HCT116 (cell line): ENCODE results near the gene MRGPRX3.

ENCODE experiments used
- CTCF ChIP-seq, 3 experiments: fragments of 200-600 bp in 1 of 3; sonication (generic) in 1 of 3; IDR thresholded peaks in 2 of 3; conservative IDR thresholded peaks in 1 of 3; 2 replicates each; pipeline ENCODE4 v1.5.1; 2012 to 2017; ENCODE audit warnings: low read depth in 2 of 3, low read length in 2 of 3, antibody characterized with exemption in 1 of 3, borderline replicate concordance in 1 of 3, control low read depth in 1 of 3, mild to moderate bottlenecking in 1 of 3, mixed read lengths in 1 of 3, mixed run types in 1 of 3, moderate library complexity in 1 of 3; ENCODE audit not compliant: insufficient read depth in 1 of 3
- EZH2 ChIP-seq: fragments of 200-600 bp; sonication (generic); IDR thresholded peaks from 2 replicates; pipeline ENCODE4 v1.6.1; 2017; ENCODE audit warnings: antibody characterized with exemption, mixed run types
- MAX ChIP-seq: IDR thresholded peaks from 2 replicates; pipeline ENCODE4 v1.6.1; 2012
- SP1 ChIP-seq: IDR thresholded peaks from 2 replicates; pipeline ENCODE4 v1.6.1; 2012; ENCODE audit warnings: low read depth

- TF ChIP-seq EZH2 (no peak), SP1 (no peak), MAX (no peak), CTCF (IDR thresholded peaks at IDR 0.05 in 2 of 3, conservative IDR thresholded peaks at IDR 0.05 in 1 of 3; ENCODE audit: borderline replicate concordance in 1 of 3, insufficient read depth in 1 of 3, low read depth in 2 of 3, low read length in 2 of 3) (no peak)
These were observed 7.8 kb downstream of the MRGPRX3 start for GRCh38 chr11:18140145-18140544.
